ENCODE results near the gene MARCHF10. TPM values are rescaled to one million over a fixed set of nuclear protein-coding genes. Genes with fewer than 3 reads are reported as not detected.

MARCHF10 gene
- polyA plus RNA-seq, 1 experiment = 0.43 TPM

- DNase-seq (ENCODE audit: low read depth) = no peak
- CTCF ChIA-PET = interaction anchor here (1.2 kb wide), 1 partner anchor 62 kb away, joined by 3 read pairs; no protein-coding TSS in a partner anchor
- H3K36me3 ChIP-seq (ENCODE audit: control insufficient read depth, insufficient read depth, low read length) = no peaks in the 10 kb centered on the region
- POLR2A ChIA-PET = no interaction called here
- TF ChIP-seq CTCF (IDR thresholded peaks at IDR 0.05; ENCODE audit: insufficient read depth, low read depth, low read length) = no peak
- H3K4me3 ChIP-seq (ENCODE audit: low read depth, low read length) = no peak overlapping the region
- no peaks in the 10 kb centered on the region for H3K27me3 ChIP-seq (ENCODE audit: control insufficient read depth, insufficient read depth, low read length)
These were observed 5.4 kb downstream of the MARCHF10 start for GRCh38 chr17:62802561-62803205.

GRCh38 chr17:62801553-62802114 lies 6.5 kb downstream of the MARCHF10 start:
- H3K27me3 ChIP-seq (ENCODE audit: control insufficient read depth, insufficient read depth, low read length) = no peaks in the 10 kb centered on the region
- CTCF ChIA-PET = interaction anchor here (1.2 kb wide), 1 partner anchor 61 kb away, joined by 3 read pairs; no protein-coding TSS in a partner anchor
- no peak for DNase-seq (ENCODE audit: low read depth)
- H3K36me3 ChIP-seq (ENCODE audit: control insufficient read depth, insufficient read depth, low read length) = no peaks in the 10 kb centered on the region
- POLR2A ChIA-PET = no interaction called here
- no peak overlapping the region for H3K4me3 ChIP-seq (ENCODE audit: low read depth, low read length)
- no peak for TF ChIP-seq CTCF (IDR thresholded peaks at IDR 0.05; ENCODE audit: insufficient read depth, low read depth, low read length)

DNA sequence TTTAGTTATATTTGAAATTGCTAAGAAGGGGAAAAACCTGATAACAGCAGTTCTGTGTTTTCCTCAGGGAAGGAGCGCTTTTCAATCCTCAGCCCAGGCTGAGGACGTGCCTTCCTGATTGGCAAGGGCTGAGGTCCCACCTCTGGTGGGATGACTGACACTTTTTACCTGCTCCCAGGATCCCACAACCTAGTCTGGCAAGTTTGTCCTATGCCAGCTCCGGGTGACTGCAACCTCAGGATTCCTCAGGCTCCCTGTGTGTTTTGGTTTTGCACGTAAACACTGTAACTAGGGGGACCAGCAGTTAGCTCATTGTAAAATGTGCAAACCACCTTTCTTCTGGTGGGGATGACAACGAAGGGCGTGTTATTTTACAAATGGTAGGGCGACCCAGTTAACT lies 7.5 kb downstream of the MARCHF10 start:
- TF ChIP-seq CTCF (IDR thresholded peaks at IDR 0.05; ENCODE audit: insufficient read depth, low read depth, low read length) = no peak

GRCh38 chr17:62797959-62798358 lies 10.2 kb downstream of the MARCHF10 start:
- H3K27me3 ChIP-seq (ENCODE audit: control insufficient read depth, insufficient read depth, low read length) = no peaks in the 10 kb centered on the region
- ChIA-PET POLR2A (no interaction called here), CTCF (no interaction called here)
- H3K4me3 ChIP-seq (ENCODE audit: low read depth, low read length) = no peak overlapping the region
- no peak for TF ChIP-seq CTCF (IDR thresholded peaks at IDR 0.05; ENCODE audit: insufficient read depth, low read depth, low read length)
- DNase-seq (ENCODE audit: low read depth) = no peak
- no peaks in the 10 kb centered on the region for H3K36me3 ChIP-seq (ENCODE audit: control insufficient read depth, insufficient read depth, low read length)

More for the DNA sequence above, 7.5 kb downstream of the MARCHF10 start:
- no peak overlapping the region for H3K4me3 ChIP-seq (ENCODE audit: low read depth, low read length)
- CTCF ChIA-PET = no interaction called here
- no peaks in the 10 kb centered on the region for H3K27me3 ChIP-seq (ENCODE audit: control insufficient read depth, insufficient read depth, low read length)
- H3K36me3 ChIP-seq (ENCODE audit: control insufficient read depth, insufficient read depth, low read length) = no peaks in the 10 kb centered on the region
- POLR2A ChIA-PET = no interaction called here
- no peak for DNase-seq (ENCODE audit: low read depth)

DNA sequence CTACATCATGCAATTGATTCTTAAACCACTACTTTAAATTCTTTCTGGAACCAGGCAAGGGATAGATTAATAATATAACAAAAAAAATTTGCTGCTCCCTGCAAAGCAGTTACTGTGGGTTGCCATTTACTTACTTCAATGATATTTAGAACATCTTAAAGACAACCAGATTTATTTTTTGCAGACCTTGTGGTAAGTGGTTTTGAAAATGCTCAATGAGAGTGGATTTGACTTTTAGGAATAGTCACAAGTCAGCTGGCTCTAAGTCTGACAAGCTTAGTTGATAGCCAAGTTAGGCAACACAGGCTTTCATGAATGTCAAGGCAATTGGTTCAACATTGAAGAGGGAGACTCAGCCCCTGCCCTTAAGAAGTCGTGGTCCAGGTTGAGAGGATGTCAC lies 11.8 kb downstream of the MARCHF10 start:
- H3K36me3 ChIP-seq (ENCODE audit: control insufficient read depth, insufficient read depth, low read length) = no peaks in the 10 kb centered on the region
- ChIA-PET CTCF (no interaction called here), POLR2A (no interaction called here)
- TF ChIP-seq CTCF (IDR thresholded peaks at IDR 0.05; ENCODE audit: insufficient read depth, low read depth, low read length) = no peak
- DNase-seq (ENCODE audit: low read depth) = no peak
- H3K4me3 ChIP-seq (ENCODE audit: low read depth, low read length) = no peak overlapping the region
- no peaks in the 10 kb centered on the region for H3K27me3 ChIP-seq (ENCODE audit: control insufficient read depth, insufficient read depth, low read length)

All from BJ (cell line).